Neural cell (in vitro differentiated cells): ENCODE data around the gene DNM2. TPM values are rescaled to one million over a fixed set of nuclear protein-coding genes. Genes with fewer than 3 reads are reported as not detected.

Experiments
- H2AFZ ChIP-seq: fragments of 200-600, 300-800 bp; sonication (generic), shearing (Covaris generic); 2 replicates; pipeline ENCODE4 v1.6.0; 2014; ENCODE audit warnings: low read depth, mild to moderate bottlenecking, antibody characterized with exemption, low read length, moderate library complexity
- H3F3A ChIP-seq: fragments of 200-600 bp; shearing (Covaris generic); 2 replicates; pipeline ENCODE4 v1.6.1; 2016; ENCODE audit warnings: mild to moderate bottlenecking, moderate library complexity, mixed read lengths, antibody characterized with exemption, low read length; ENCODE audit not compliant: insufficient read depth, poor library complexity, severe bottlenecking
- H3K27ac ChIP-seq: fragments of 200-600, 300-800 bp; sonication (generic), shearing (Covaris generic); 2 replicates; pipeline ENCODE4 v1.5.1; 2014; ENCODE audit warnings: mild to moderate bottlenecking, low read length, moderate library complexity
- H3K27me3 ChIP-seq: fragments of 300-800, 200-600 bp; sonication (generic), shearing (Covaris generic); 2 replicates; pipeline ENCODE4 v1.6.0; 2014; ENCODE audit warnings: mild to moderate bottlenecking, low read depth, low read length, moderate library complexity; ENCODE audit not compliant: insufficient read depth
- H3K36me3 ChIP-seq: fragments of 300-800, 200-600 bp; sonication (generic), shearing (Covaris generic); 2 replicates; pipeline ENCODE4 v1.5.1; 2014; ENCODE audit warnings: mild to moderate bottlenecking, antibody characterized with exemption, low read length, moderate library complexity; ENCODE audit not compliant: insufficient read depth
- H3K4me2 ChIP-seq: fragments of 300-800, 200-600 bp; sonication (generic), shearing (Covaris generic); 2 replicates; pipeline ENCODE4 v1.6.0; 2014; ENCODE audit warnings: mild to moderate bottlenecking, low read length
- H3K4me3 ChIP-seq: fragments of 300-800, 200-600 bp; sonication (generic), shearing (Covaris generic); 2 replicates; pipeline ENCODE4 v1.5.1; 2014; ENCODE audit warnings: mild to moderate bottlenecking, low read length, moderate library complexity
- H3K79me2 ChIP-seq: fragments of 200-600 bp; shearing (Covaris generic); replicated peaks from 2 replicates; pipeline ENCODE4 v1.6.0; 2014; ENCODE audit warnings: mild to moderate bottlenecking, low read length, moderate library complexity; ENCODE audit not compliant: insufficient read depth
- H3K9ac ChIP-seq: fragments of 300-800, 200-600 bp; sonication (generic), shearing (Covaris generic); 2 replicates; pipeline ENCODE4 v1.6.1; 2016; ENCODE audit warnings: mild to moderate bottlenecking, low read length, mixed read lengths
- H3K9me2 ChIP-seq: fragments of 200-600 bp; shearing (Covaris generic); 2 replicates; pipeline ENCODE4 v1.6.1; 2016; ENCODE audit warnings: mild to moderate bottlenecking, low read length, mixed read lengths; ENCODE audit not compliant: insufficient read depth
- H3K9me3 ChIP-seq: fragments of 200-600, 300-800 bp; sonication (generic), shearing (Covaris generic); 2 replicates; pipeline ENCODE4 v1.6.1; 2016; ENCODE audit warnings: mild to moderate bottlenecking, mixed run types, low read length, moderate library complexity, mixed read lengths
- H4K20me1 ChIP-seq: fragments of 200-600 bp; shearing (Covaris generic); 2 replicates; pipeline ENCODE4 v1.6.1; 2016; ENCODE audit warnings: mild to moderate bottlenecking, mixed run types; ENCODE audit not compliant: insufficient read depth
- CTCF ChIP-seq: fragments of 450-650 bp; IDR thresholded peaks from 2 replicates; pipeline ENCODE4 v1.5.1; 2014; ENCODE audit warnings: antibody characterized with exemption, mild to moderate bottlenecking, moderate library complexity; ENCODE audit not compliant: poor library complexity, severe bottlenecking
- EP300 ChIP-seq: fragments of 450-650 bp; conservative IDR thresholded peaks from 2 replicates; pipeline ENCODE4 v1.6.1; 2014; ENCODE audit warnings: antibody characterized with exemption, mild to moderate bottlenecking, moderate library complexity; ENCODE audit not compliant: poor library complexity, severe bottlenecking
- EZH2 ChIP-seq: fragments of 200-600, 300-800 bp; shearing (Covaris generic), sonication (generic); IDR thresholded peaks from 2 replicates; pipeline ENCODE4 v1.6.1; 2014; ENCODE audit warnings: antibody characterized with exemption, low read length, borderline replicate concordance, mild to moderate bottlenecking; ENCODE audit not compliant: insufficient read depth, poor library complexity, severe bottlenecking
- MXI1 ChIP-seq: fragments of 450-650 bp; conservative IDR thresholded peaks from 2 replicates; pipeline ENCODE4 v1.6.1; 2014; ENCODE audit warnings: antibody characterized with exemption, mild to moderate bottlenecking; ENCODE audit not compliant: poor library complexity, severe bottlenecking
- POLR2AphosphoS5 ChIP-seq: IDR thresholded peaks from 2 replicates; pipeline ENCODE4 v1.6.1; 2012
- RAD21 ChIP-seq: fragments of 450-650 bp; conservative IDR thresholded peaks from 2 replicates; pipeline ENCODE4 v1.6.1; 2014; ENCODE audit warnings: antibody characterized with exemption, mild to moderate bottlenecking, moderate library complexity
- REST ChIP-seq: IDR thresholded peaks from 2 replicates; pipeline ENCODE4 v1.6.1; 2012; ENCODE audit warnings: borderline replicate concordance
- SMC3 ChIP-seq: fragments of 450-650 bp; conservative IDR thresholded peaks from 2 replicates; pipeline ENCODE4 v1.6.1; 2014; ENCODE audit warnings: antibody characterized with exemption, mild to moderate bottlenecking, moderate library complexity; ENCODE audit not compliant: poor library complexity
- TAF1 ChIP-seq: IDR thresholded peaks from 2 replicates; pipeline ENCODE4 v1.6.1; 2012; ENCODE audit warnings: low read depth
- polyA plus RNA-seq: library from polyadenylated mRNA; depleted of rRNA; stranded (reverse); fragments of >200 nt; gene quantifications from 2 replicates; pipeline ENCODE4 v1.2.3, GENCODE V29; 2014

Gene DNM2
- polyA plus RNA-seq, 1 donor from 2014 or later = 31.4 TPM

- H3K9me3 ChIP-seq = no peaks in the 10 kb centered on the region
- no peaks in the 10 kb centered on the region for H4K20me1 ChIP-seq
- no peak overlapping the region for H3K27ac ChIP-seq
- no peak overlapping the region for H2AFZ ChIP-seq
- no peaks in the 10 kb centered on the region for H3K79me2 ChIP-seq
- H3K36me3 ChIP-seq = no peaks in the 10 kb centered on the region
- no peak overlapping the region for H3K9ac ChIP-seq
- TF ChIP-seq EP300 (no peak), REST (no peak), TAF1 (no peak), RAD21 (no peak), CTCF (no peak), POLR2AphosphoS5 (no peak)
- no peak overlapping the region for H3K4me2 ChIP-seq
- H3K27me3 ChIP-seq = no peaks in the 10 kb centered on the region
- no peaks in the 10 kb centered on the region for H3K9me2 ChIP-seq
- no peak overlapping the region for H3K4me3 ChIP-seq
- H3F3A ChIP-seq = no peaks in the 10 kb centered on the region
Observed at GRCh38 chr19:10797541-10798256, 79.8 kb downstream of the DNM2 start.

GRCh38 chr19:10800488-10800887 is 82.6 kb downstream of the DNM2 start:
- no peaks in the 10 kb centered on the region for H3K27me3 ChIP-seq
- no peaks in the 10 kb centered on the region for H3K9me2 ChIP-seq
- H3K9ac ChIP-seq = no peak overlapping the region
- no peak for TF ChIP-seq CTCF
- TF ChIP-seq EP300 = no peak
- no peak for TF ChIP-seq RAD21
- TF ChIP-seq SMC3 = no peak
- TF ChIP-seq POLR2AphosphoS5 = no peak
- TF ChIP-seq MXI1 = no peak
- no peak for TF ChIP-seq REST
- TF ChIP-seq EZH2 = no peak
- TF ChIP-seq TAF1 = no peak
- no peaks in the 10 kb centered on the region for H4K20me1 ChIP-seq
- H3K27ac ChIP-seq = no peak overlapping the region
- H3K9me3 ChIP-seq = no peaks in the 10 kb centered on the region
- no peak overlapping the region for H3K4me2 ChIP-seq
- no peaks in the 10 kb centered on the region for H3F3A ChIP-seq
- peaks cover 9% of the 10 kb centered on the region for H3K36me3 ChIP-seq
- H2AFZ ChIP-seq = no peak overlapping the region
- no peaks in the 10 kb centered on the region for H3K79me2 ChIP-seq
- H3K4me3 ChIP-seq = no peak overlapping the region
